WTC11 (cell line): ENCODE data around the gene SRC.

Experiments used
- E2F4 ChIP-seq: sonication (generic); formaldehyde crosslinking; IDR thresholded peaks from 2 replicates; pipeline ENCODE4 v1.8.1; 2022; ENCODE audit warnings: low read depth, mild to moderate bottlenecking, moderate library complexity, missing genetic modification reagents, borderline replicate concordance
- GTF2I ChIP-seq: fragments of 250-450 bp; sonication (Bioruptor Pico); conservative IDR thresholded peaks from 2 replicates; pipeline ENCODE4 v1.4.0; 2021; ENCODE audit warnings: mild to moderate bottlenecking
- IRF1 ChIP-seq: sonication (generic); formaldehyde crosslinking; IDR thresholded peaks from 2 replicates; pipeline ENCODE4 v1.8.0; 2023; ENCODE audit warnings: missing genetic modification reagents
- KAT7 ChIP-seq: sonication (generic); formaldehyde crosslinking; IDR thresholded peaks from 2 replicates; pipeline ENCODE4 v1.8.1; 2023; ENCODE audit warnings: missing genetic modification reagents, mild to moderate bottlenecking, borderline replicate concordance
- NFYB ChIP-seq: sonication (generic); formaldehyde crosslinking; conservative IDR thresholded peaks from 2 replicates; pipeline ENCODE4 v1.8.0; 2022; ENCODE audit warnings: low read depth, missing genetic modification reagents
- NR2C2 ChIP-seq: sonication (generic); formaldehyde crosslinking; IDR thresholded peaks from 2 replicates; pipeline ENCODE4 v1.8.0; 2022; ENCODE audit warnings: mild to moderate bottlenecking, missing genetic modification reagents
- USF2 ChIP-seq: sonication (generic); formaldehyde crosslinking; IDR thresholded peaks from 2 replicates; pipeline ENCODE4 v1.8.1; 2023; ENCODE audit warnings: mild to moderate bottlenecking, missing genetic modification reagents, moderate library complexity
- ZMAT4 ChIP-seq: fragments of 250-450 bp; sonication (Bioruptor Pico); IDR thresholded peaks from 2 replicates; pipeline ENCODE4 v1.9.0; 2021; ENCODE audit warnings: mild to moderate bottlenecking
- ZNF317 ChIP-seq: sonication (generic); formaldehyde crosslinking; IDR thresholded peaks from 2 replicates; pipeline ENCODE4 v1.8.1; 2023; ENCODE audit warnings: low read depth, mild to moderate bottlenecking, moderate library complexity, missing genetic modification reagents, borderline replicate concordance
- TF ChIP-seq, protein P1 (sequence below): fragments of 200-600 bp; IDR thresholded peaks from 2 replicates; pipeline ENCODE4 v1.8.0; 2022; ENCODE audit warnings: antibody characterized with exemption
- TF ChIP-seq, protein P2 (sequence below): sonication (generic); formaldehyde crosslinking; IDR thresholded peaks from 2 replicates; pipeline ENCODE4 v1.8.0; 2022; ENCODE audit warnings: mild to moderate bottlenecking, missing genetic modification reagents
- TF ChIP-seq, protein P3 (sequence below): sonication (generic); formaldehyde crosslinking; IDR thresholded peaks from 2 replicates; pipeline ENCODE4 v1.8.0; 2022; ENCODE audit warnings: mild to moderate bottlenecking, missing genetic modification reagents
- TF ChIP-seq, protein P4 (sequence below): sonication (generic); formaldehyde crosslinking; IDR thresholded peaks from 2 replicates; pipeline ENCODE4 v1.8.0; 2023; ENCODE audit warnings: missing genetic modification reagents, mild to moderate bottlenecking, borderline replicate concordance
- TF ChIP-seq, protein P5 (sequence below): sonication (generic); formaldehyde crosslinking; conservative IDR thresholded peaks from 2 replicates; pipeline ENCODE4 v1.8.1; 2022; ENCODE audit warnings: mild to moderate bottlenecking, missing genetic modification reagents

GRCh38 chr20:37416100-37416847 lies 70.3 kb downstream of the SRC start:
- TF ChIP-seq, protein P1, sequence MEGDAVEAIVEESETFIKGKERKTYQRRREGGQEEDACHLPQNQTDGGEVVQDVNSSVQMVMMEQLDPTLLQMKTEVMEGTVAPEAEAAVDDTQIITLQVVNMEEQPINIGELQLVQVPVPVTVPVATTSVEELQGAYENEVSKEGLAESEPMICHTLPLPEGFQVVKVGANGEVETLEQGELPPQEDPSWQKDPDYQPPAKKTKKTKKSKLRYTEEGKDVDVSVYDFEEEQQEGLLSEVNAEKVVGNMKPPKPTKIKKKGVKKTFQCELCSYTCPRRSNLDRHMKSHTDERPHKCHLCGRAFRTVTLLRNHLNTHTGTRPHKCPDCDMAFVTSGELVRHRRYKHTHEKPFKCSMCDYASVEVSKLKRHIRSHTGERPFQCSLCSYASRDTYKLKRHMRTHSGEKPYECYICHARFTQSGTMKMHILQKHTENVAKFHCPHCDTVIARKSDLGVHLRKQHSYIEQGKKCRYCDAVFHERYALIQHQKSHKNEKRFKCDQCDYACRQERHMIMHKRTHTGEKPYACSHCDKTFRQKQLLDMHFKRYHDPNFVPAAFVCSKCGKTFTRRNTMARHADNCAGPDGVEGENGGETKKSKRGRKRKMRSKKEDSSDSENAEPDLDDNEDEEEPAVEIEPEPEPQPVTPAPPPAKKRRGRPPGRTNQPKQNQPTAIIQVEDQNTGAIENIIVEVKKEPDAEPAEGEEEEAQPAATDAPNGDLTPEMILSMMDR, result no peak
- TF ChIP-seq, protein P2, sequence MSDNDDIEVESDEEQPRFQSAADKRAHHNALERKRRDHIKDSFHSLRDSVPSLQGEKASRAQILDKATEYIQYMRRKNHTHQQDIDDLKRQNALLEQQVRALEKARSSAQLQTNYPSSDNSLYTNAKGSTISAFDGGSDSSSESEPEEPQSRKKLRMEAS (CRISPR knock-in tag), result no peak
- TF ChIP-seq KAT7 (CRISPR knock-in tag), result no peak
- no peak for TF ChIP-seq ZMAT4 (CRISPR knock-in tag)
- TF ChIP-seq, protein P3, sequence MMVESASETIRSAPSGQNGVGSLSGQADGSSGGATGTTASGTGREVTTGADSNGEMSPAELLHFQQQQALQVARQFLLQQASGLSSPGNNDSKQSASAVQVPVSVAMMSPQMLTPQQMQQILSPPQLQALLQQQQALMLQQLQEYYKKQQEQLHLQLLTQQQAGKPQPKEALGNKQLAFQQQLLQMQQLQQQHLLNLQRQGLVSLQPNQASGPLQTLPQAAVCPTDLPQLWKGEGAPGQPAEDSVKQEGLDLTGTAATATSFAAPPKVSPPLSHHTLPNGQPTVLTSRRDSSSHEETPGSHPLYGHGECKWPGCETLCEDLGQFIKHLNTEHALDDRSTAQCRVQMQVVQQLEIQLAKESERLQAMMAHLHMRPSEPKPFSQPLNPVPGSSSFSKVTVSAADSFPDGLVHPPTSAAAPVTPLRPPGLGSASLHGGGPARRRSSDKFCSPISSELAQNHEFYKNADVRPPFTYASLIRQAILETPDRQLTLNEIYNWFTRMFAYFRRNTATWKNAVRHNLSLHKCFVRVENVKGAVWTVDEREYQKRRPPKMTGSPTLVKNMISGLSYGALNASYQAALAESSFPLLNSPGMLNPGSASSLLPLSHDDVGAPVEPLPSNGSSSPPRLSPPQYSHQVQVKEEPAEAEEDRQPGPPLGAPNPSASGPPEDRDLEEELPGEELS (CRISPR knock-in tag), result no peak
- no peak for TF ChIP-seq IRF1 (CRISPR knock-in tag)
- no peak for TF ChIP-seq E2F4
- no peak for TF ChIP-seq USF2 (CRISPR knock-in tag)
- TF ChIP-seq ZNF317, result no peak
- no peak for TF ChIP-seq GTF2I
- TF ChIP-seq NFYB (CRISPR knock-in tag), result no peak
- TF ChIP-seq NR2C2, result no peak
- TF ChIP-seq, protein P4, sequence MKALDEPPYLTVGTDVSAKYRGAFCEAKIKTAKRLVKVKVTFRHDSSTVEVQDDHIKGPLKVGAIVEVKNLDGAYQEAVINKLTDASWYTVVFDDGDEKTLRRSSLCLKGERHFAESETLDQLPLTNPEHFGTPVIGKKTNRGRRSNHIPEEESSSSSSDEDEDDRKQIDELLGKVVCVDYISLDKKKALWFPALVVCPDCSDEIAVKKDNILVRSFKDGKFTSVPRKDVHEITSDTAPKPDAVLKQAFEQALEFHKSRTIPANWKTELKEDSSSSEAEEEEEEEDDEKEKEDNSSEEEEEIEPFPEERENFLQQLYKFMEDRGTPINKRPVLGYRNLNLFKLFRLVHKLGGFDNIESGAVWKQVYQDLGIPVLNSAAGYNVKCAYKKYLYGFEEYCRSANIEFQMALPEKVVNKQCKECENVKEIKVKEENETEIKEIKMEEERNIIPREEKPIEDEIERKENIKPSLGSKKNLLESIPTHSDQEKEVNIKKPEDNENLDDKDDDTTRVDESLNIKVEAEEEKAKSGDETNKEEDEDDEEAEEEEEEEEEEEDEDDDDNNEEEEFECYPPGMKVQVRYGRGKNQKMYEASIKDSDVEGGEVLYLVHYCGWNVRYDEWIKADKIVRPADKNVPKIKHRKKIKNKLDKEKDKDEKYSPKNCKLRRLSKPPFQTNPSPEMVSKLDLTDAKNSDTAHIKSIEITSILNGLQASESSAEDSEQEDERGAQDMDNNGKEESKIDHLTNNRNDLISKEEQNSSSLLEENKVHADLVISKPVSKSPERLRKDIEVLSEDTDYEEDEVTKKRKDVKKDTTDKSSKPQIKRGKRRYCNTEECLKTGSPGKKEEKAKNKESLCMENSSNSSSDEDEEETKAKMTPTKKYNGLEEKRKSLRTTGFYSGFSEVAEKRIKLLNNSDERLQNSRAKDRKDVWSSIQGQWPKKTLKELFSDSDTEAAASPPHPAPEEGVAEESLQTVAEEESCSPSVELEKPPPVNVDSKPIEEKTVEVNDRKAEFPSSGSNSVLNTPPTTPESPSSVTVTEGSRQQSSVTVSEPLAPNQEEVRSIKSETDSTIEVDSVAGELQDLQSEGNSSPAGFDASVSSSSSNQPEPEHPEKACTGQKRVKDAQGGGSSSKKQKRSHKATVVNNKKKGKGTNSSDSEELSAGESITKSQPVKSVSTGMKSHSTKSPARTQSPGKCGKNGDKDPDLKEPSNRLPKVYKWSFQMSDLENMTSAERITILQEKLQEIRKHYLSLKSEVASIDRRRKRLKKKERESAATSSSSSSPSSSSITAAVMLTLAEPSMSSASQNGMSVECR, result no peak
- TF ChIP-seq, protein P5, sequence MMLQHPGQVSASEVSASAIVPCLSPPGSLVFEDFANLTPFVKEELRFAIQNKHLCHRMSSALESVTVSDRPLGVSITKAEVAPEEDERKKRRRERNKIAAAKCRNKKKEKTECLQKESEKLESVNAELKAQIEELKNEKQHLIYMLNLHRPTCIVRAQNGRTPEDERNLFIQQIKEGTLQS, result no peak
